ENCODE data around the gene UNC13B. TPM values are rescaled to one million over a fixed set of nuclear protein-coding genes. Genes with fewer than 3 reads are reported as not detected.

UNC13B gene
- total RNA-seq, 4 donors from 2014 or later, result 20.2 to 36.8 (median 29.0) TPM

GRCh38 chr9:35318741-35319140 lies 156.9 kb downstream of the UNC13B start:
- Histone ChIP-seq H3K36me3 (peaks cover 0 to 19% (median 0%) of the 10 kb centered on the region in 3 donors), H3K27ac (no peak overlapping the region), H3K27me3 (no peaks in the 10 kb centered on the region), H3K4me1 (no peaks in the 10 kb centered on the region), H3K4me3 (no peak overlapping the region), H3K9me3 (no peaks in the 10 kb centered on the region)
- no peak for DNase-seq
- intact Hi-C loops (cut with DNase I), result no loop called here
- TF ChIP-seq, protein P1, sequence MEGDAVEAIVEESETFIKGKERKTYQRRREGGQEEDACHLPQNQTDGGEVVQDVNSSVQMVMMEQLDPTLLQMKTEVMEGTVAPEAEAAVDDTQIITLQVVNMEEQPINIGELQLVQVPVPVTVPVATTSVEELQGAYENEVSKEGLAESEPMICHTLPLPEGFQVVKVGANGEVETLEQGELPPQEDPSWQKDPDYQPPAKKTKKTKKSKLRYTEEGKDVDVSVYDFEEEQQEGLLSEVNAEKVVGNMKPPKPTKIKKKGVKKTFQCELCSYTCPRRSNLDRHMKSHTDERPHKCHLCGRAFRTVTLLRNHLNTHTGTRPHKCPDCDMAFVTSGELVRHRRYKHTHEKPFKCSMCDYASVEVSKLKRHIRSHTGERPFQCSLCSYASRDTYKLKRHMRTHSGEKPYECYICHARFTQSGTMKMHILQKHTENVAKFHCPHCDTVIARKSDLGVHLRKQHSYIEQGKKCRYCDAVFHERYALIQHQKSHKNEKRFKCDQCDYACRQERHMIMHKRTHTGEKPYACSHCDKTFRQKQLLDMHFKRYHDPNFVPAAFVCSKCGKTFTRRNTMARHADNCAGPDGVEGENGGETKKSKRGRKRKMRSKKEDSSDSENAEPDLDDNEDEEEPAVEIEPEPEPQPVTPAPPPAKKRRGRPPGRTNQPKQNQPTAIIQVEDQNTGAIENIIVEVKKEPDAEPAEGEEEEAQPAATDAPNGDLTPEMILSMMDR (IDR thresholded peaks at IDR 0.05), result no peak
- no peak for TF ChIP-seq POLR2A (IDR thresholded peaks at IDR 0.05)
- WGBS, 2 donors, result 90 to 100% methylated on average over 1 of the region's 1 CpG

- Histone ChIP-seq H3K27me3 (no peaks in the 10 kb centered on the region), H3K36me3 (peaks cover 0 to 13% (median 0%) of the 10 kb centered on the region in 3 donors), H3K27ac (no peak overlapping the region), H3K4me1 (no peaks in the 10 kb centered on the region), H3K9me3 (no peaks in the 10 kb centered on the region), H3K4me3 (no peak overlapping the region)
- DNase-seq, result no peak
- TF ChIP-seq, protein P1 (IDR thresholded peaks at IDR 0.05), result no peak
- TF ChIP-seq POLR2A (IDR thresholded peaks at IDR 0.05), result no peak
- WGBS, 2 donors, result 77 to 87% methylated on average over 8 of the region's 8 CpGs
- intact Hi-C loops (cut with DNase I), result no loop called here
Measured at GRCh38 chr9:35322075-35322885, 160.5 kb downstream of the UNC13B start.

DNA sequence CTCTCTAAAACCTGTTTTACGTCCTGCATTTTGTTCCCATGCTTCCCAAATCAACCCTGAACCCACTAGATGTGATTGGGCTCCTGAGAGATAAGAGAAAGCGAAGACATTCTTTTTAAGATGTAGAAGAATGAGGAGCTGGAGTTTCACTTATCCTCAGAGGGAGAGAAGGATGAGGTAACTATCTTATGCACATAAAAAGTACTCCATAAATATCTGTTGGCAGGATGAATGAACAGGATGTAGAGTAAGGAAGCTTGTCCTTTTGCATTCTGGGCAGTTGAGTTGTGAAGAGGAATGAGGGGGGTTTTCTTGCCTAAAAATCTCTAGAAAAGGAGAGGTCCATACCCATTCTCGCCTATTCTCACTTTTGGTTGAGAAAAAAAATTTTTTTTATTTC lies 163.2 kb downstream of the UNC13B start:
- WGBS, 2 donors, result 77 to 90% methylated on average over 3 of the region's 3 CpGs
- Histone ChIP-seq H3K36me3 (peaks cover 0 to 19% (median 0%) of the 10 kb centered on the region in 3 donors), H3K4me1 (no peaks in the 10 kb centered on the region), H3K4me3 (no peak overlapping the region), H3K9me3 (no peaks in the 10 kb centered on the region), H3K27me3 (no peaks in the 10 kb centered on the region), H3K27ac (no peak overlapping the region)
- DNase-seq, result no peak
- TF ChIP-seq, protein P1 (IDR thresholded peaks at IDR 0.05), result no peak
- no peak for TF ChIP-seq POLR2A (IDR thresholded peaks at IDR 0.05)
- intact Hi-C loops (cut with DNase I), result no loop called here

- TF ChIP-seq, protein P1 (IDR thresholded peaks at IDR 0.05), result no peak
- no peak for TF ChIP-seq POLR2A (IDR thresholded peaks at IDR 0.05)
- no peaks in the 10 kb centered on the region for H3K9me3 ChIP-seq
- no peak for DNase-seq
- 73 to 90% methylated on average over 1 of the region's 1 CpG for WGBS, 2 donors
- peaks cover 0 to 17% (median 0%) of the 10 kb centered on the region in 3 donors for H3K36me3 ChIP-seq
- H3K4me1 ChIP-seq, result peaks cover 0 to 10% (median 0%) of the 10 kb centered on the region in 3 donors
- H3K27me3 ChIP-seq, result no peaks in the 10 kb centered on the region
- H3K4me3 ChIP-seq, result no peak overlapping the region
- H3K27ac ChIP-seq, result no peak overlapping the region
- intact Hi-C loops (cut with DNase I), result no loop called here
Measured at GRCh38 chr9:35333551-35333950, 171.7 kb downstream of the UNC13B start.

- Histone ChIP-seq H3K36me3 (peaks cover 0 to 12% (median 0%) of the 10 kb centered on the region in 3 donors), H3K4me1 (peaks cover 0 to 20% (median 0%) of the 10 kb centered on the region in 3 donors), H3K9me3 (no peaks in the 10 kb centered on the region), H3K4me3 (no peak overlapping the region), H3K27ac (no peak overlapping the region), H3K27me3 (no peaks in the 10 kb centered on the region)
- intact Hi-C loops (cut with DNase I), result no loop called here
- DNase-seq, result no peak
- TF ChIP-seq, protein P1 (IDR thresholded peaks at IDR 0.05), result no peak
- no peak for TF ChIP-seq POLR2A (IDR thresholded peaks at IDR 0.05)
Measured at GRCh38 chr9:35335164-35335563, 173.4 kb downstream of the UNC13B start.
